Fibroblast of lung (primary cell): ENCODE measurements around the gene BPHL.

Experiments used
- EZH2 ChIP-seq: IDR thresholded peaks from 2 replicates; pipeline ENCODE4 v1.5.1; 2012; ENCODE audit warnings: low read length, control low read depth, mild to moderate bottlenecking; ENCODE audit errors: missing control alignments
- TF ChIP-seq, protein P1 (sequence below), 2 donors: IDR thresholded peaks in 1 of 2; conservative IDR thresholded peaks in 1 of 2; 1 replicate in 1 of 2; 2 replicates in 1 of 2; pipeline ENCODE4 v1.5.1; 2011 to 2012; ENCODE audit warnings: low read length in 2 of 2, control low read depth in 1 of 2, inconsistent platforms in 1 of 2, low read depth in 1 of 2, mild to moderate bottlenecking in 1 of 2

DNA sequence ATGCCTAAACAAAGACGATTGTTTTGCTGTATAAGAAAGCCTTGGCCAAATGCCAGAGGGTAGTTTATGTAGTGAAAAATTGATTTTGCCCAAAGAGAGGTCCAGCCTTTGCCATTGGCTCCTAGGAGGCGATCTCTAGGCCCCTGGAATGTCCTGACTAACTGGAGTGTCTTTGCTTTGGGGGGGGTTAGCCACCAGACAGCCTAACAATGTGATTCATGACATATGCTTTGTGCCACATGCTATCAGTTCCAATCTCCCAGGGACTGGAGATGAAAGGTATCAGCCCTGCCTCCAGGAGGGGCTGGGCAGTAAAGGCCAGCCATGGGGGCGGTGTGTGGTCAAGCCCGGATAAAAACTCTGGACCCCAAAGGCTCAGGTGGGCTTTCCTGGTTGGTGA lies 71.5 kb downstream of the BPHL start:
- TF ChIP-seq, protein P1, sequence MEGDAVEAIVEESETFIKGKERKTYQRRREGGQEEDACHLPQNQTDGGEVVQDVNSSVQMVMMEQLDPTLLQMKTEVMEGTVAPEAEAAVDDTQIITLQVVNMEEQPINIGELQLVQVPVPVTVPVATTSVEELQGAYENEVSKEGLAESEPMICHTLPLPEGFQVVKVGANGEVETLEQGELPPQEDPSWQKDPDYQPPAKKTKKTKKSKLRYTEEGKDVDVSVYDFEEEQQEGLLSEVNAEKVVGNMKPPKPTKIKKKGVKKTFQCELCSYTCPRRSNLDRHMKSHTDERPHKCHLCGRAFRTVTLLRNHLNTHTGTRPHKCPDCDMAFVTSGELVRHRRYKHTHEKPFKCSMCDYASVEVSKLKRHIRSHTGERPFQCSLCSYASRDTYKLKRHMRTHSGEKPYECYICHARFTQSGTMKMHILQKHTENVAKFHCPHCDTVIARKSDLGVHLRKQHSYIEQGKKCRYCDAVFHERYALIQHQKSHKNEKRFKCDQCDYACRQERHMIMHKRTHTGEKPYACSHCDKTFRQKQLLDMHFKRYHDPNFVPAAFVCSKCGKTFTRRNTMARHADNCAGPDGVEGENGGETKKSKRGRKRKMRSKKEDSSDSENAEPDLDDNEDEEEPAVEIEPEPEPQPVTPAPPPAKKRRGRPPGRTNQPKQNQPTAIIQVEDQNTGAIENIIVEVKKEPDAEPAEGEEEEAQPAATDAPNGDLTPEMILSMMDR (conservative IDR thresholded peaks at IDR 0.05 in 1 of 2, IDR thresholded peaks at IDR 0.05 in 1 of 2; ENCODE audit: low read depth in 1 of 2, low read length in 2 of 2) = no peak
- TF ChIP-seq EZH2 = no peak
